Measurements from ENCODE around the gene LRGUK.

LRGUK gene

DNA sequence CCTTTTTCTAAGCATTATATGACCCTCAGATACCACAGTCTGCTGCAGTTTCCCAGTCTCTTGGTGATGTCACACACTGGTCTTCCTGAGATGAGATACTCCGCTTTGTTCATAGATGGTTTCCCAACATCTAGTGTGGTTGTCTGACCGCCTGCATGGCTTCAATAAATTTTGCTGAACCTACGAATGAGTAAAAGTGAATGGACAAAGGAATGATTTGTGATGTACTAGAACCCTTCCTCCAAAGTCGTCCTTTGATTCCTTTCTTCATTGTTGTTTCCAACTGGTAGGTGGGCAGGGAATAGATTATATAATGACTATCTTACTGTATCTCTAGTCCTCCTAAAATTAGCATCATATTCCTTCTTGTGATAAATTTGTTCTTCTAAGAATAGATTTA, 107.1 kb downstream of the LRGUK start:
- Histone ChIP-seq H3K9ac (ENCODE audit: low read length) (no peak overlapping the region), H3K27me3 (ENCODE audit: insufficient read depth, low read length) (no peaks in the 10 kb centered on the region), H3K27ac (ENCODE audit: low read depth, low read length, poor library complexity, severe bottlenecking) (no peak overlapping the region), H3K4me1 (ENCODE audit: insufficient read depth, low read length, severe bottlenecking) (peaks cover 12% of the 10 kb centered on the region), H2AFZ (ENCODE audit: low read length) (no peak overlapping the region), H3K4me2 (ENCODE audit: low read length) (no peak overlapping the region), H4K20me1 (ENCODE audit: insufficient read depth, low read length) (no peaks in the 10 kb centered on the region), H3F3A (ENCODE audit: insufficient read depth, low read length) (no peaks in the 10 kb centered on the region), H3K4me3 (ENCODE audit: low read depth, low read length, poor library complexity, severe bottlenecking) (no peak overlapping the region), H3K79me2 (ENCODE audit: insufficient read depth, low read length) (no peaks in the 10 kb centered on the region), H3K9me3 (ENCODE audit: low read length) (peaks cover 12% of the 10 kb centered on the region), H3K9me2 (ENCODE audit: low read depth, low read length) (no peaks in the 10 kb centered on the region), H3K36me3 (ENCODE audit: insufficient read depth, low read length) (no peaks in the 10 kb centered on the region; the same call in 1 of the 2 replicates)
- TF ChIP-seq, protein P1, sequence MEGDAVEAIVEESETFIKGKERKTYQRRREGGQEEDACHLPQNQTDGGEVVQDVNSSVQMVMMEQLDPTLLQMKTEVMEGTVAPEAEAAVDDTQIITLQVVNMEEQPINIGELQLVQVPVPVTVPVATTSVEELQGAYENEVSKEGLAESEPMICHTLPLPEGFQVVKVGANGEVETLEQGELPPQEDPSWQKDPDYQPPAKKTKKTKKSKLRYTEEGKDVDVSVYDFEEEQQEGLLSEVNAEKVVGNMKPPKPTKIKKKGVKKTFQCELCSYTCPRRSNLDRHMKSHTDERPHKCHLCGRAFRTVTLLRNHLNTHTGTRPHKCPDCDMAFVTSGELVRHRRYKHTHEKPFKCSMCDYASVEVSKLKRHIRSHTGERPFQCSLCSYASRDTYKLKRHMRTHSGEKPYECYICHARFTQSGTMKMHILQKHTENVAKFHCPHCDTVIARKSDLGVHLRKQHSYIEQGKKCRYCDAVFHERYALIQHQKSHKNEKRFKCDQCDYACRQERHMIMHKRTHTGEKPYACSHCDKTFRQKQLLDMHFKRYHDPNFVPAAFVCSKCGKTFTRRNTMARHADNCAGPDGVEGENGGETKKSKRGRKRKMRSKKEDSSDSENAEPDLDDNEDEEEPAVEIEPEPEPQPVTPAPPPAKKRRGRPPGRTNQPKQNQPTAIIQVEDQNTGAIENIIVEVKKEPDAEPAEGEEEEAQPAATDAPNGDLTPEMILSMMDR (IDR thresholded peaks at IDR 0.05; ENCODE audit: low read length), result no peak

DNA sequence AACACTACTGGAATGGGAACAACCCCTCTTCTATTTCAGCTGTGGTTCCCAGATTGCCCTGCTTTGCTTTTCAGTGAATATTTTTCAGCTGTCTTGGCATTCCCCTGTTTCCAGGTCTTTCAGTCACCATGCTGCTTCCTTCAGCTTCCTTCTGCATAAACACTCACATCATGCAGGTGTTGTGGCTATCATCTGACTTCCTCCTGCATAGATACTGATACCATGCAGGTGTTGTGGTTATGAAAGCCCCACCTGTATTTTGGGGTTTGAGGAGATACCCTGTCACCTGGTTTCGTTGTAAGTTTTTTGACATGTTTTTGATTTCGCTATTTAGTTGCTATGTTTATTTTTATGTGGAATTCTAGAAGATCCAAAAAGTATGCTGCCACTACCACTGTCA, 118.1 kb downstream of the LRGUK start:
- H3K4me2 ChIP-seq (ENCODE audit: low read length), result peak overlapping the region; percentile 61
- H3K79me2 ChIP-seq (ENCODE audit: insufficient read depth, low read length), result no peaks in the 10 kb centered on the region
- H3K27ac ChIP-seq (ENCODE audit: low read depth, low read length, poor library complexity, severe bottlenecking), result peak overlapping the region; percentile 93
- no peaks in the 10 kb centered on the region for H4K20me1 ChIP-seq (ENCODE audit: insufficient read depth, low read length)
- no peaks in the 10 kb centered on the region for H3K36me3 ChIP-seq (ENCODE audit: insufficient read depth, low read length)
- no peaks in the 10 kb centered on the region for H3K9me2 ChIP-seq (ENCODE audit: low read depth, low read length)
- no peak overlapping the region for H2AFZ ChIP-seq (ENCODE audit: low read length)
- H3K4me1 ChIP-seq (ENCODE audit: insufficient read depth, low read length, severe bottlenecking), result peaks cover 55% of the 10 kb centered on the region
- H3K4me3 ChIP-seq (ENCODE audit: low read depth, low read length, poor library complexity, severe bottlenecking), result peak overlapping the region; percentile 34
- TF ChIP-seq, protein P1 (IDR thresholded peaks at IDR 0.05; ENCODE audit: low read length), result no peak
- no peak for TF ChIP-seq EZH2 (IDR thresholded peaks at IDR 0.05; ENCODE audit: borderline replicate concordance, low read length)
- no peaks in the 10 kb centered on the region for H3K9me3 ChIP-seq (ENCODE audit: low read length)
- no peaks in the 10 kb centered on the region for H3K27me3 ChIP-seq (ENCODE audit: insufficient read depth, low read length)
- H3F3A ChIP-seq (ENCODE audit: insufficient read depth, low read length), result no peaks in the 10 kb centered on the region
- H3K9ac ChIP-seq (ENCODE audit: low read length), result peak overlapping the region; percentile 63; the same call in 1 of the 2 replicates

DNA sequence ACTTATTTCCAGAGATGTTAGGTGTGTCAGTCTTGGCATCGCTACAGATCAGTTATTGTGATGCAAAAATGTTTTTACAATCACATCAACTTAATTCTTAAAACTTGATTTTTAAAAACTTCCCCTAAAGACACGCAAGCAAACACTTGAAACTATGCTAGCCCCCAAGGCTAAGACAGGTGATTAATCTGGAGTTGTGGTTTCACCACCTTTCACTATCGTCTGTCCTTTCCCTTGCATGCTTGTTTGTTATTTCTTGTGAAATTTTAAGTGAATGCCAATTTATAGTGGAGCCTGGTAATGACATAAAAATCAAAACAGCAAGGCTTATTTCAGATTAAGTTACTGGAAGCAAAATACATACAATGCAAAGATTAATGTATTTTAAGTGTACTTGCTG, 119.2 kb downstream of the LRGUK start:
- H3K79me2 ChIP-seq (ENCODE audit: insufficient read depth, low read length), result no peaks in the 10 kb centered on the region
- H3K4me1 ChIP-seq (ENCODE audit: insufficient read depth, low read length, severe bottlenecking), result peaks cover 60% of the 10 kb centered on the region
- H3F3A ChIP-seq (ENCODE audit: insufficient read depth, low read length), result no peaks in the 10 kb centered on the region
- H3K27ac ChIP-seq (ENCODE audit: low read depth, low read length, poor library complexity, severe bottlenecking), result peak overlapping the region; percentile 93
- TF ChIP-seq EZH2 (IDR thresholded peaks at IDR 0.05; ENCODE audit: borderline replicate concordance, low read length), result no peak
- TF ChIP-seq, protein P1 (IDR thresholded peaks at IDR 0.05; ENCODE audit: low read length), result no peak
- H3K4me3 ChIP-seq (ENCODE audit: low read depth, low read length, poor library complexity, severe bottlenecking), result peak overlapping the region; percentile 34
- no peaks in the 10 kb centered on the region for H3K27me3 ChIP-seq (ENCODE audit: insufficient read depth, low read length)
- peak overlapping the region; percentile 61 for H3K4me2 ChIP-seq (ENCODE audit: low read length)
- no peaks in the 10 kb centered on the region for H3K9me3 ChIP-seq (ENCODE audit: low read length)
- no peaks in the 10 kb centered on the region for H3K36me3 ChIP-seq (ENCODE audit: insufficient read depth, low read length)
- H3K9me2 ChIP-seq (ENCODE audit: low read depth, low read length), result no peaks in the 10 kb centered on the region
- peak overlapping the region; percentile 63 for H3K9ac ChIP-seq (ENCODE audit: low read length)
- H4K20me1 ChIP-seq (ENCODE audit: insufficient read depth, low read length), result no peaks in the 10 kb centered on the region
- H2AFZ ChIP-seq (ENCODE audit: low read length), result peak overlapping the region; percentile 32

Data from OCI-LY1 (cell line).